Measurements from ENCODE around the gene PTPRN2.

DNA sequence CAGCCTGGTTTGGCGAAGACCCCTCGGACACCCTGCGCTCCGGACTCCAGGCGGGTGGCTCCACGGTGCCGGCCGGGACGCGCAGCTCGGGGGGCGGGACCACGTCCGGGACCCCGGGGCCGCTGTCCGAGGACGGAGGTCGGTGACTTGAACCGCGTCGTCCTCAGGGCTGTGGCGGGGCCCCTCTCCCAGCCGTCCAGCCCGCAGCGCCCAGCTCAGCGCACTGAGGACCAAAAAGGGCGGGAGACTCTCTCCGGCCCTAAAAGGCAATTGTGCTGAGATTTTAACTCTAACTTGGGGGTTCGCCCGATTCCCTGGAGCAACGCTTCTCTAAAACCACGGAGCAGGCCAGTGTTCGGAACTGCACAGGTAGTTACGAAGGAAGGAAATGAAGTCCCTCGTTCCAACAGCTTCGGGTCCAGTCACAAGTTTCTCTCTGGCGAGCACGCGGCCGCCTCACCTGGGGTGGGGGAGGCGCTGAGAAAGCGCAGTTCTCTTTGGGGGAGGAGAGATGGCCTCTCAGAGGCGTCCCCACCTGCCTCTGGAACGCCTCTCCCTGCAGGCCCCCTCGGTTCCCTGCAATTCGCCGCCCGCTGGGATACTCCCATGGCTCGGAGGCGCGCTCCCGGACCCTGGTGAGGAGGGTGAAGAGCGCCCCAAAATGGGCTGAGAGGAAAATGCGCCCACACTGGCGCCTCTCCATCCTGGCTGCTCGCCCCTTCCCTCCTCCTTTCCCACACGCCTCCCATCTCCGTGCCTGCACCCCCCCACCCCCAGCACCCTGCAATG, 898.2 kb downstream of the PTPRN2 start:
- TF ChIP-seq, protein P1, sequence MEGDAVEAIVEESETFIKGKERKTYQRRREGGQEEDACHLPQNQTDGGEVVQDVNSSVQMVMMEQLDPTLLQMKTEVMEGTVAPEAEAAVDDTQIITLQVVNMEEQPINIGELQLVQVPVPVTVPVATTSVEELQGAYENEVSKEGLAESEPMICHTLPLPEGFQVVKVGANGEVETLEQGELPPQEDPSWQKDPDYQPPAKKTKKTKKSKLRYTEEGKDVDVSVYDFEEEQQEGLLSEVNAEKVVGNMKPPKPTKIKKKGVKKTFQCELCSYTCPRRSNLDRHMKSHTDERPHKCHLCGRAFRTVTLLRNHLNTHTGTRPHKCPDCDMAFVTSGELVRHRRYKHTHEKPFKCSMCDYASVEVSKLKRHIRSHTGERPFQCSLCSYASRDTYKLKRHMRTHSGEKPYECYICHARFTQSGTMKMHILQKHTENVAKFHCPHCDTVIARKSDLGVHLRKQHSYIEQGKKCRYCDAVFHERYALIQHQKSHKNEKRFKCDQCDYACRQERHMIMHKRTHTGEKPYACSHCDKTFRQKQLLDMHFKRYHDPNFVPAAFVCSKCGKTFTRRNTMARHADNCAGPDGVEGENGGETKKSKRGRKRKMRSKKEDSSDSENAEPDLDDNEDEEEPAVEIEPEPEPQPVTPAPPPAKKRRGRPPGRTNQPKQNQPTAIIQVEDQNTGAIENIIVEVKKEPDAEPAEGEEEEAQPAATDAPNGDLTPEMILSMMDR (IDR thresholded peaks at IDR 0.05): no peak
- TF ChIP-seq POLR2A (IDR thresholded peaks at IDR 0.05): no peak
- TF ChIP-seq EP300 (IDR thresholded peaks at IDR 0.05): no peak

Measured in sigmoid colon (tissue), 4 donors.